ENCODE results near the gene KRT16.

DNA sequence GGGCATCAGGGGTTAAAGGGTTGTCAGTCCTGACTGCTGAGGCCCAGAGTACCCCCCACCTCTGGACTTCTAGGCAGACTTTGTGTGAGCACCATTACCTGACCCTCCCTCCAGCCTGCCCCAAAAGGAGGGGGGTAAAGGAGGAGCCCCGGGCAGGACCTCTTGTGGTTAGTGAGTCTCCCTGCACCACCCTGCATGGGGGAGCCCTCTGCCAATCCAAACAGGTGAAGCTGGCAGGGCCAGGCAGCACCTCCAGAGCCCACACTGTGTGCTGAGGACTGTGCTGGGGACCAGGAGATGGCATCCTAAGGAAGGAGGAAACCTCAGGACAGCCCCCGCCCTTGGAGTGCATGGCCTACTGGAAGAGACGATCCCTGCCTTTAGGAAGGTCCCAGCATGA, 23.3 kb downstream of the KRT16 start:
- TF ChIP-seq SUZ12 (IDR thresholded peaks at IDR 0.05; ENCODE audit: extremely low read depth, insufficient read depth, insufficient read length) (no peak), ZNF274 (IDR thresholded peaks at IDR 0.05; ENCODE audit: low read depth, low read length) (no peak), YY1 (IDR thresholded peaks at IDR 0.05; ENCODE audit: insufficient read depth, insufficient read length) (no peak)

Measured in NT2/D1 (cell line).